ENCODE results near the gene SEPHS1.

- no peak for TF ChIP-seq CTCF (IDR thresholded peaks at IDR 0.05)
- no peak for TF ChIP-seq POLR2A (IDR thresholded peaks at IDR 0.05)
Observed at GRCh38 chr10:13335881-13336280, 12.2 kb downstream of the SEPHS1 start.

All from thyroid gland (tissue), 4 donors.